CD1c-positive myeloid dendritic cell (primary cell): ENCODE data around the gene PROCA1.

ENCODE experiments used
- DNase-seq: peaks from one replicate; pipeline ENCODE4 v3.0.0-alpha.2; 2016; ENCODE audit errors: extremely low spot score

PROCA1 gene

GRCh38 chr17:28707339-28707720 lies 4.4 kb downstream of the PROCA1 start:
- DNase-seq = no peak

- no peak for DNase-seq
These were observed 5.0 kb downstream of the PROCA1 start for GRCh38 chr17:28706471-28707338.

GRCh38 chr17:28705728-28706334 lies 5.9 kb downstream of the PROCA1 start:
- no peak for DNase-seq

GRCh38 chr17:28705074-28705659 lies 6.5 kb downstream of the PROCA1 start:
- DNase-seq = no peak

GRCh38 chr17:28704219-28704858 lies 7.3 kb downstream of the PROCA1 start:
- DNase-seq = no peak

GRCh38 chr17:28703552-28704218 lies 8.0 kb downstream of the PROCA1 start:
- no peak for DNase-seq

- DNase-seq = no peak
These were observed 8.9 kb downstream of the PROCA1 start for GRCh38 chr17:28702752-28703150.

- no peak for DNase-seq
These were observed 9.5 kb downstream of the PROCA1 start for GRCh38 chr17:28702026-28702751.

- DNase-seq = no peak
These were observed 10.7 kb downstream of the PROCA1 start for GRCh38 chr17:28700830-28701492.

- DNase-seq = no peak
These were observed 11.4 kb downstream of the PROCA1 start for GRCh38 chr17:28700278-28700677.

- DNase-seq = no peak
These were observed 13.3 kb downstream of the PROCA1 start for GRCh38 chr17:28698253-28698941.

GRCh38 chr17:28693869-28694268 lies 17.8 kb downstream of the PROCA1 start:
- no peak for DNase-seq

GRCh38 chr17:28689011-28689410 lies 22.7 kb downstream of the PROCA1 start:
- no peak for DNase-seq

- no peak for DNase-seq
These were observed 23.2 kb downstream of the PROCA1 start for GRCh38 chr17:28688481-28688880.

GRCh38 chr17:28686296-28686695 lies 25.4 kb downstream of the PROCA1 start:
- DNase-seq = no peak

GRCh38 chr17:28685366-28685765 lies 26.3 kb downstream of the PROCA1 start:
- DNase-seq = no peak

GRCh38 chr17:28684963-28685362 lies 26.7 kb downstream of the PROCA1 start:
- no peak for DNase-seq

- no peak for DNase-seq
These were observed 29.0 kb downstream of the PROCA1 start for GRCh38 chr17:28682655-28683054.

- no peak for DNase-seq
These were observed 35.7 kb downstream of the PROCA1 start for GRCh38 chr17:28675980-28676379.

- DNase-seq = no peak
These were observed 36.2 kb downstream of the PROCA1 start for GRCh38 chr17:28675490-28675889.
